Natural killer cell (primary cell): ENCODE results near the gene NTM. TPM values are rescaled to one million over a fixed set of nuclear protein-coding genes. Genes with fewer than 3 reads are reported as not detected.

Experiments
- ATAC-seq, 3 donors: fragments of 150-1000 bp in 2 of 3; fragments of 200-7000 bp in 1 of 3; cut with Tn5 transposase; 1 replicate in 1 of 3; 2 replicates in 2 of 3; pipeline ENCODE4 v1.10.0; 2021; ENCODE audit warnings: mild to moderate bottlenecking in 2 of 3, moderate library complexity in 2 of 3
- DNase-seq, 2 donors: peaks; one replicate each; pipeline versions ENCODE4 v3.0.0 to v3.0.0-alpha.2; 2013 to 2021; ENCODE audit warnings: mixed read lengths in 1 of 2
- H3K27ac ChIP-seq: one replicate; pipeline ENCODE4 v1.5.1; 2013; ENCODE audit warnings: mild to moderate bottlenecking, low read length
- H3K27me3 ChIP-seq: one replicate; pipeline ENCODE4 v1.6.1; 2013; ENCODE audit warnings: low read length; ENCODE audit not compliant: control insufficient read depth, insufficient read depth
- H3K36me3 ChIP-seq: one replicate; pipeline ENCODE4 v1.6.1; 2013; ENCODE audit warnings: low read length; ENCODE audit not compliant: control insufficient read depth, insufficient read depth
- H3K4me1 ChIP-seq: one replicate; pipeline ENCODE4 v1.6.1; 2013; ENCODE audit warnings: low read length; ENCODE audit not compliant: control insufficient read depth, insufficient read depth
- H3K4me3 ChIP-seq: one replicate; pipeline ENCODE4 v1.5.1; 2013; ENCODE audit warnings: low read length
- H3K9me3 ChIP-seq: one replicate; pipeline ENCODE4 v1.6.1; 2013; ENCODE audit warnings: low read length; ENCODE audit not compliant: control insufficient read depth, insufficient read depth
- H3K27ac Mint-ChIP-seq, 2 donors: one replicate each; pipeline ENCODE4 v1.8.0; 2022; ENCODE audit warnings: mild to moderate bottlenecking in 2 of 2, mixed read lengths in 2 of 2, moderate library complexity in 1 of 2
- H3K27me3 Mint-ChIP-seq, 2 donors: one replicate each; pipeline ENCODE4 v1.8.0; 2022; ENCODE audit warnings: low read depth in 2 of 2, mixed read lengths in 2 of 2
- H3K36me3 Mint-ChIP-seq: one replicate; pipeline ENCODE4 v1.8.0; 2022; ENCODE audit warnings: mixed read lengths
- H3K4me1 Mint-ChIP-seq, 2 donors: one replicate each; pipeline ENCODE4 v1.8.0; 2022; ENCODE audit warnings: mixed read lengths in 2 of 2
- H3K4me3 Mint-ChIP-seq: one replicate; pipeline ENCODE4 v1.8.0; 2022; ENCODE audit warnings: mild to moderate bottlenecking, moderate library complexity, mixed read lengths
- H3K9me3 Mint-ChIP-seq, 2 donors: one replicate each; pipeline ENCODE4 v1.8.0; 2022; ENCODE audit warnings: mixed read lengths in 2 of 2
- CTCF ChIP-seq: fragments of 200-600 bp; IDR thresholded peaks from one replicate; pipeline ENCODE4 v1.8.0; 2022; ENCODE audit warnings: antibody characterized with exemption
- WGBS: methylation state at CpG from one replicate; pipeline ENCODE4 v1.1.7; 2013; ENCODE audit warnings: missing lambda C conversion rate; ENCODE audit not compliant: insufficient coverage; 5-methylcytosine and 5-hydroxymethylcytosine counted together
- intact Hi-C: fragments of 100-400 bp; cut with micrococcal nuclease; formaldehyde crosslinking; loops from one replicate; pipeline ENCODE4 v1.14.2; 2022
- total RNA-seq, 4 donors: library from RNA; stranded (reverse); fragments of 120-200 nt in 1 of 4; gene quantifications; one replicate each; pipeline versions ENCODE4 v1.2.3 to v1.2.4, GENCODE V29; 2013 to 2022

Gene NTM
- total RNA-seq, 3 donors from 2014 or later (not counting 1 experiment from before 2014, with no cell fraction given): not detected

- WGBS: 88% methylated on average over 4 of the region's 4 CpGs
- intact Hi-C loops: no loop called here
- Histone ChIP-seq H3K36me3 (no peaks in the 10 kb centered on the region), H3K4me3 (no peak overlapping the region), H3K9me3 (no peaks in the 10 kb centered on the region), H3K4me1 (no peaks in the 10 kb centered on the region), H3K27me3 (no peaks in the 10 kb centered on the region), H3K27ac (no peak overlapping the region)
- no peaks in the 10 kb centered on the region for H3K36me3 Mint-ChIP-seq
- H3K27ac Mint-ChIP-seq: no peak overlapping the region
- H3K4me3 Mint-ChIP-seq: no peak overlapping the region
- ATAC-seq: no peak
- H3K4me1 Mint-ChIP-seq: no peaks in the 10 kb centered on the region
- H3K9me3 Mint-ChIP-seq: peaks cover 3 to 6% of the 10 kb centered on the region in 2 donors
- DNase-seq: no peak
- no peaks in the 10 kb centered on the region for H3K27me3 Mint-ChIP-seq
- no peak for TF ChIP-seq CTCF
Measured at GRCh38 chr11:132285631-132286030, 915.2 kb downstream of the NTM start.

GRCh38 chr11:132286106-132286505, 915.7 kb downstream of the NTM start:
- Mint-ChIP-seq H3K36me3 (no peaks in the 10 kb centered on the region), H3K4me1 (no peaks in the 10 kb centered on the region), H3K4me3 (no peak overlapping the region), H3K9me3 (peaks cover 3 to 6% of the 10 kb centered on the region in 2 donors), H3K27me3 (no peaks in the 10 kb centered on the region), H3K27ac (no peak overlapping the region)
- intact Hi-C loops: no loop called here
- DNase-seq (no peak), ATAC-seq (no peak)
- H3K36me3 ChIP-seq: no peaks in the 10 kb centered on the region
- H3K9me3 ChIP-seq: no peaks in the 10 kb centered on the region
- no peaks in the 10 kb centered on the region for H3K27me3 ChIP-seq
- H3K27ac ChIP-seq: no peak overlapping the region
- no peaks in the 10 kb centered on the region for H3K4me1 ChIP-seq
- 73% methylated on average over 3 of the region's 3 CpGs for WGBS
- no peak overlapping the region for H3K4me3 ChIP-seq
- no peak for TF ChIP-seq CTCF

- Mint-ChIP-seq H3K4me1 (no peaks in the 10 kb centered on the region), H3K9me3 (peaks cover 11% of the 10 kb centered on the region in 2 donors), H3K36me3 (no peaks in the 10 kb centered on the region), H3K27me3 (no peaks in the 10 kb centered on the region), H3K4me3 (no peak overlapping the region), H3K27ac (no peak overlapping the region)
- intact Hi-C loops: no loop called here
- no peaks in the 10 kb centered on the region for H3K9me3 ChIP-seq
- no peaks in the 10 kb centered on the region for H3K36me3 ChIP-seq
- ATAC-seq: no peak
- 88% methylated on average over 3 of the region's 3 CpGs for WGBS
- no peaks in the 10 kb centered on the region for H3K27me3 ChIP-seq
- no peak for DNase-seq
- no peak for TF ChIP-seq CTCF
- no peak overlapping the region for H3K27ac ChIP-seq
- H3K4me3 ChIP-seq: no peak overlapping the region
- no peaks in the 10 kb centered on the region for H3K4me1 ChIP-seq
Measured at GRCh38 chr11:132288036-132288435, 917.6 kb downstream of the NTM start.

- Mint-ChIP-seq H3K9me3 (peaks cover 11% of the 10 kb centered on the region in 2 donors), H3K4me3 (no peak overlapping the region), H3K27me3 (no peaks in the 10 kb centered on the region), H3K36me3 (no peaks in the 10 kb centered on the region), H3K4me1 (no peaks in the 10 kb centered on the region), H3K27ac (no peak overlapping the region)
- H3K4me1 ChIP-seq: no peaks in the 10 kb centered on the region
- no peak for ATAC-seq
- no peak overlapping the region for H3K27ac ChIP-seq
- no peaks in the 10 kb centered on the region for H3K36me3 ChIP-seq
- DNase-seq: no peak
- no peaks in the 10 kb centered on the region for H3K27me3 ChIP-seq
- no peak overlapping the region for H3K4me3 ChIP-seq
- no peak for TF ChIP-seq CTCF
- 0% methylated on average over 2 of the region's 6 CpGs for WGBS
- intact Hi-C loops: no loop called here
- H3K9me3 ChIP-seq: no peaks in the 10 kb centered on the region
Measured at GRCh38 chr11:132289590-132290256, 919.3 kb downstream of the NTM start.
